Endothelial cell of umbilical vein (primary cell): ENCODE measurements around the gene SLC15A2.

Experiments
- EZH2 ChIP-seq: IDR thresholded peaks from 2 replicates; pipeline ENCODE4 v1.6.1; 2012; ENCODE audit warnings: borderline replicate concordance, low read depth, mild to moderate bottlenecking, moderate library complexity, low read length, inconsistent platforms; ENCODE audit not compliant: severe bottlenecking
- GATA2 ChIP-seq: IDR thresholded peaks from 2 replicates; pipeline ENCODE4 v1.7.0; 2011; ENCODE audit warnings: low read depth, mild to moderate bottlenecking, moderate library complexity, mixed read lengths, low read length; ENCODE audit not compliant: insufficient read length, insufficient read depth
- JUN ChIP-seq: IDR thresholded peaks from 2 replicates; pipeline ENCODE4 v1.6.1; 2011; ENCODE audit warnings: borderline replicate concordance, low read depth; ENCODE audit not compliant: insufficient read length, insufficient read depth
- MAX ChIP-seq: IDR thresholded peaks from 2 replicates; pipeline ENCODE4 v1.6.1; 2011; ENCODE audit not compliant: insufficient read depth, insufficient read length
- POLR2A ChIP-seq: IDR thresholded peaks from 2 replicates; pipeline ENCODE4 v1.6.1; 2012; ENCODE audit warnings: low read depth, mild to moderate bottlenecking, control low read depth, low read length
- POLR2AphosphoS5 ChIP-seq: IDR thresholded peaks from 2 replicates; pipeline ENCODE4 v1.6.1; 2012; ENCODE audit warnings: low read depth, mild to moderate bottlenecking, control low read depth, low read length, moderate library complexity; ENCODE audit not compliant: insufficient read depth
- TF ChIP-seq, protein P1 (sequence below), 2 donors: IDR thresholded peaks; 1 replicate in 1 of 2; 2 replicates in 1 of 2; pipeline ENCODE4 v1.5.1; 2011; ENCODE audit warnings: low read length in 2 of 2, mild to moderate bottlenecking in 2 of 2, moderate library complexity in 2 of 2, control low read depth in 1 of 2, inconsistent platforms in 1 of 2, low read depth in 1 of 2; ENCODE audit not compliant: insufficient read depth in 1 of 2; ENCODE audit errors: extremely low read depth in 1 of 2

DNA sequence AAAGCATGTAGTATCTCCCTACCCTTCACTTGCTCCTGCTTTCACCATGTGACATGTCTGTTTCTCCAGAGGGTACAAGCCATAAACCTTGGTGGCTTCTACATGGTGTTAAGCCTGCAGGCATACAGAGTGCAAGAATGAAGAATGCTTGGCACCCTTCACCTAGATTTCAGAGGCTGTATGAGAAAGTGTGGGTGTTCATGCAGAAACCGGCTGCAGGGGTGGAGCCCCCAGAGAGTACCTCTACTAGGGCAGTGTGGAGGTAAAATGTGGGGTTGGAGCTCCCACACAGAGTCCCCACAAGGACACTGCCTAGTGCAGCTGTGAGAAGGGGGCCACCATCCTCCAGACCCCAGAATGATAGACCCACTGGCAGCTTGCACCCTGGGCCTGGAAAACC is 32.2 kb downstream of the SLC15A2 start:
- TF ChIP-seq, protein P1, sequence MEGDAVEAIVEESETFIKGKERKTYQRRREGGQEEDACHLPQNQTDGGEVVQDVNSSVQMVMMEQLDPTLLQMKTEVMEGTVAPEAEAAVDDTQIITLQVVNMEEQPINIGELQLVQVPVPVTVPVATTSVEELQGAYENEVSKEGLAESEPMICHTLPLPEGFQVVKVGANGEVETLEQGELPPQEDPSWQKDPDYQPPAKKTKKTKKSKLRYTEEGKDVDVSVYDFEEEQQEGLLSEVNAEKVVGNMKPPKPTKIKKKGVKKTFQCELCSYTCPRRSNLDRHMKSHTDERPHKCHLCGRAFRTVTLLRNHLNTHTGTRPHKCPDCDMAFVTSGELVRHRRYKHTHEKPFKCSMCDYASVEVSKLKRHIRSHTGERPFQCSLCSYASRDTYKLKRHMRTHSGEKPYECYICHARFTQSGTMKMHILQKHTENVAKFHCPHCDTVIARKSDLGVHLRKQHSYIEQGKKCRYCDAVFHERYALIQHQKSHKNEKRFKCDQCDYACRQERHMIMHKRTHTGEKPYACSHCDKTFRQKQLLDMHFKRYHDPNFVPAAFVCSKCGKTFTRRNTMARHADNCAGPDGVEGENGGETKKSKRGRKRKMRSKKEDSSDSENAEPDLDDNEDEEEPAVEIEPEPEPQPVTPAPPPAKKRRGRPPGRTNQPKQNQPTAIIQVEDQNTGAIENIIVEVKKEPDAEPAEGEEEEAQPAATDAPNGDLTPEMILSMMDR (IDR thresholded peaks at IDR 0.05; ENCODE audit: extremely low read depth in 1 of 2, insufficient read depth in 1 of 2, low read depth in 1 of 2, low read length in 2 of 2), result no peak
- no peak for TF ChIP-seq POLR2A
- no peak for TF ChIP-seq EZH2
- no peak for TF ChIP-seq POLR2AphosphoS5
- no peak for TF ChIP-seq GATA2
- no peak for TF ChIP-seq JUN
- TF ChIP-seq MAX, result no peak
